ENCODE results near the gene KIF26B.

The KIF26B gene

DNA sequence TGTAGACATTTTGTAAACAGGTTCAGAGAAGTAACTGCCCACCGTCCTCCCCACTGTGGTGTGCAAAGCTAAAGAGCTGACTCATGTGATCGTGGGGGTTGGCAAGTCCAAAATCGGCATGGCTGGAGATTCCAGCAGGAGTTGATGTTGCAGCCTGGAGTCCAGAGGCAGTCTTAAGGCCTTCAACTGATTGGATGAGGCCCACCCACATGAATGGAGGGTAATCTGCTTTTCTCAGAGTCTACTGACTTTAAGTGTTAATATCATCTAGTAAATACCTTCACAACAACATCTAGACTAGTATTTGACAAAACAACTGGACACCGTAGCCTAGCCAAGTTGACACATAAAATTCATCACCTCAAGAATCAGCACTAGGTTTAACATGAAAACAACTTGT lies 281.6 kb downstream of the KIF26B start:
- no peak for TF ChIP-seq YY1 (IDR thresholded peaks at IDR 0.05; ENCODE audit: insufficient read depth, insufficient read length)
- Histone ChIP-seq H3K9ac (ENCODE audit: insufficient read length, low read depth) (no peak overlapping the region), H3K4me3 (ENCODE audit: insufficient read length, low read depth) (no peak overlapping the region), H3K36me3 (ENCODE audit: insufficient read depth, insufficient read length, low read length) (no peaks in the 10 kb centered on the region), H3K27me3 (ENCODE audit: insufficient read depth, insufficient read length) (no peaks in the 10 kb centered on the region), H3K4me1 (ENCODE audit: insufficient read depth, insufficient read length) (no peaks in the 10 kb centered on the region), H3K9me3 (ENCODE audit: insufficient read depth, low read length) (no peaks in the 10 kb centered on the region)
- DNase-seq (ENCODE audit: low read depth, low spot score), result no peak

DNA sequence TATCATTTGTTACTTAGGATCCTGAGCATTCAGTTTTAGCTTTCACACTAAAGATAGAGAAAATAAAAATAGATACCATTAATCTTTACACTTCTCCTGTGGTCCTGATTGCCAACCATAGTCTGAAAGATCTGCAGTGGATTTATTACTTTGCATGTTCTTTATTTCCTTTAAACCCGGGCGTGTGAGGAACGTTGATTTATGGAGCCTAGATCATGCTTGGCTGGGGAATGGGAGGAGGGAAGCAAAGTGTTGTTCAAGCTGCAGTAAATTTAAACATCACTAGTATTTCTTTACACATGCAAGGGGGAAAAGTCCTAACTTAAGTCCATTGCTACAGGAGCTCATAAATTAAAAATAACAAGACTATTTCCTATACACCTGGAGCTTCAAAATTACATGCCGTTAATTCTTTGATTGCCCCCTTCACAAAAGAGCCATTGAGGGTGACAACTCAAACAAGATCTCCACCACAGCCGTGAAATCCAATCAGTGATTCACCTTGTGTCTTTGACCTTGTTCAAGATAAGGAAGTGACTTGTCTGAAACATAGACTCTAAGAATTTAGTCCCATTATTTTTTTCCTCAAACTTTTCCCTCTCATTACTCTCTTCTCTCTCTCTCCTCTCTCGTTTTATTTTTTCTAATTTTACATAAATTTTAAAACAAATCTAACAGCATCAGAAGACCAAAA lies 282.7 kb downstream of the KIF26B start:
- no peaks in the 10 kb centered on the region for H3K4me1 ChIP-seq (ENCODE audit: insufficient read depth, insufficient read length)
- TF ChIP-seq SUZ12 (IDR thresholded peaks at IDR 0.05; ENCODE audit: extremely low read depth, insufficient read depth, insufficient read length) (no peak), ZNF274 (IDR thresholded peaks at IDR 0.05; ENCODE audit: low read depth, low read length) (no peak), YY1 (IDR thresholded peaks at IDR 0.05; ENCODE audit: insufficient read depth, insufficient read length) (no peak)
- no peak overlapping the region for H3K4me3 ChIP-seq (ENCODE audit: insufficient read length, low read depth)
- DNase-seq (ENCODE audit: low read depth, low spot score), result no peak
- H3K27me3 ChIP-seq (ENCODE audit: insufficient read depth, insufficient read length), result no peaks in the 10 kb centered on the region
- H3K9ac ChIP-seq (ENCODE audit: insufficient read length, low read depth), result no peak overlapping the region
- H3K36me3 ChIP-seq (ENCODE audit: insufficient read depth, insufficient read length, low read length), result no peaks in the 10 kb centered on the region
- no peaks in the 10 kb centered on the region for H3K9me3 ChIP-seq (ENCODE audit: insufficient read depth, low read length)

DNA sequence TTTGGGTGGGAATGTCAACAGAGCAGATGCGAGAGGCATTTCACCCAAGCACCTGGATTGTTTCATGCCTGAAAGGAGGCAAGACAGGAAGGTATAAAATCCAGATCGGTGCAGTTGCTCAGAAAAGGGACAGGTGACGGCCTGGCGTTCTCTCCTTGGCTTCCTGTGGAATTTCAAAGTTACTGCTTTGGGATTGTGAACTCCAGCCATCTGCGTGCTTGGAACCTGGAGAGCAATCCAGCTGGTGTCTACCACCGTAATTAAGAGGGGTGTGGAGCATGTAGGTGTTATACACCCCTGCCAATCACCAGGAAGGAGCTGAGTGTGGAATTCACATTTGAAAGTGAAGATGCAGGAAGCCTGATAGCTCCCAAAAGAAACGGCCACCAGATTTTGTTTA lies 286.1 kb downstream of the KIF26B start:
- Histone ChIP-seq H3K4me1 (ENCODE audit: insufficient read depth, insufficient read length) (no peaks in the 10 kb centered on the region), H3K9ac (ENCODE audit: insufficient read length, low read depth) (no peak overlapping the region), H3K4me3 (ENCODE audit: insufficient read length, low read depth) (no peak overlapping the region), H3K36me3 (ENCODE audit: insufficient read depth, insufficient read length, low read length) (no peaks in the 10 kb centered on the region), H3K9me3 (ENCODE audit: insufficient read depth, low read length) (no peaks in the 10 kb centered on the region), H3K27me3 (ENCODE audit: insufficient read depth, insufficient read length) (no peaks in the 10 kb centered on the region)
- TF ChIP-seq SUZ12 (IDR thresholded peaks at IDR 0.05; ENCODE audit: extremely low read depth, insufficient read depth, insufficient read length) (no peak), YY1 (IDR thresholded peaks at IDR 0.05; ENCODE audit: insufficient read depth, insufficient read length) (no peak), ZNF274 (IDR thresholded peaks at IDR 0.05; ENCODE audit: low read depth, low read length) (no peak)
- DNase-seq (ENCODE audit: low read depth, low spot score), result no peak

DNA sequence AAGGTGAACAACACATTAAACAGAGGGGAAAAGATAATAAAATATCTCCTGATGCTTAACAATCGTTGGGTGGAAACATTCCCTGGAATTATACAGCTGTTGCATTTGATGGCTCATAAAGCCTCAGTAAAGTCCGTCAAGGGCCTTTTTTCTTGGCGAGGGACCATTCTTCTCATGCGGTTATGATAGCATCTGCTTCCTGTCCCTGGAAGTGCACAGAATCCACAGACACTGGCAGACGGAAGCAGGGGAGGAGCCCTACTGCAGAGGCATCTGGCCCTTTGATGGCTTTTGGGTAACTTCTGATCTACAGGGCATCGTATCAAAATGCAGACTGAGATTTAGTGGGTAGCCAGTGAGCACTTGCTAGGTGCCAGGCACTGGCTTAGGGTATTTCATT lies 286.9 kb downstream of the KIF26B start:
- Histone ChIP-seq H3K9me3 (ENCODE audit: insufficient read depth, low read length) (no peaks in the 10 kb centered on the region), H3K36me3 (ENCODE audit: insufficient read depth, insufficient read length, low read length) (no peaks in the 10 kb centered on the region), H3K27me3 (ENCODE audit: insufficient read depth, insufficient read length) (no peaks in the 10 kb centered on the region), H3K4me3 (ENCODE audit: insufficient read length, low read depth) (no peak overlapping the region), H3K4me1 (ENCODE audit: insufficient read depth, insufficient read length) (no peaks in the 10 kb centered on the region), H3K9ac (ENCODE audit: insufficient read length, low read depth) (no peak overlapping the region)
- DNase-seq (ENCODE audit: low read depth, low spot score), result no peak
- no peak for TF ChIP-seq ZNF274 (IDR thresholded peaks at IDR 0.05; ENCODE audit: low read depth, low read length)
- TF ChIP-seq YY1 (IDR thresholded peaks at IDR 0.05; ENCODE audit: insufficient read depth, insufficient read length), result no peak
- no peak for TF ChIP-seq SUZ12 (IDR thresholded peaks at IDR 0.05; ENCODE audit: extremely low read depth, insufficient read depth, insufficient read length)

DNA sequence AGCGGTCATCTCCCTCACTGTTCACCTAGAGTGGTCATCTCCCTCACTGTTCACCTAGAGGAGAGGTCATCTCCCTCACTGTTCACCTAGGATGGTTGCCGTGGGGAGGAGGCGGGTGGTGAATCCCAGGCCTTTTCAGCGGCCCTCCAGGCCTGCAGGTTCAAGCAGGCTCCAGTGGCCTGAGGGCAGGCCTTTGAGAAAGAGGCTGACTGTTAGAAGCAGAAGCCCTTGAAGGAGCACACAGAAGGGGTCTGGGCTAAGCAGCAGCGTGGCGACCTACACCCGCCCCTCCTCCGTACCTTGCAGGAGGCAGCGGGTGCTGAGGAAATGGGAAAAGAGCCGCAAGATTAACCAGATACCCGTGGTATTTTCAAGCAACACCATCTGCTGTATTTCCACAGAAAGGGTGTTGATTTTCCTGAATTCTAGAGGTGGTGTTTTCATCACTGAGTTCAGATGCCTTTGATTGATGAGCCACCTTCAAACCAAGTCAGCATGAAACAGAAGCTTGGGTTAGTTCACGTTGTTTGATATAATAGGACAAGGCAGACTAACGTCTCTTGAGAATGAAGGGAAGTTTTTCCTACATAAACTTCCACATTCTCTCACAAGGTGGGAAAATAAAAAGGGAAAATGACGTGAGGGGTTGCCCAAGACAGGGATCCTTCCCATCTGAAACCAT lies 289.5 kb downstream of the KIF26B start:
- H3K9me3 ChIP-seq (ENCODE audit: insufficient read depth, low read length), result no peaks in the 10 kb centered on the region

DNA sequence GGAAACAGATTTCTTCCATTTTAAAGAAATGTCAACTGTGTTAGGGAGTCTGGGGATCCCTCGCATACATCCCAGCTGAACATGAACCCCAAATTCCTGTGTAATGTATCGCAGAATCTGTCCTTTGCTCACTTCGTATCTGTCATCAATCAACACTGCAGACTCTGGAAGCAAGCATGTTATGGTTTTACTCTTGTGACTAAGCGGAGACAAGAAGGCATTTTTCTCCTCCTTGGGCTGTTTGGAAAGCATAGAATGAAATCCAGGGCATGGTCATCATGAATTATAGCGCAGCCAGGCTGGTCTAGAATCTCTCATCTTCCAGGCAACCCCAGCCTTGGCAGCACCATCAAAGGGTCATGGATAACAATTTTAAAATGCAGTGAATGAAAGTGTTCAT lies 290.2 kb downstream of the KIF26B start:
- TF ChIP-seq YY1 (IDR thresholded peaks at IDR 0.05; ENCODE audit: insufficient read depth, insufficient read length) (no peak), SUZ12 (IDR thresholded peaks at IDR 0.05; ENCODE audit: extremely low read depth, insufficient read depth, insufficient read length) (no peak), ZNF274 (IDR thresholded peaks at IDR 0.05; ENCODE audit: low read depth, low read length) (no peak)
- Histone ChIP-seq H3K4me1 (ENCODE audit: insufficient read depth, insufficient read length) (peaks cover 2% of the 10 kb centered on the region), H3K9me3 (ENCODE audit: insufficient read depth, low read length) (no peaks in the 10 kb centered on the region), H3K27me3 (ENCODE audit: insufficient read depth, insufficient read length) (no peaks in the 10 kb centered on the region), H3K4me3 (ENCODE audit: insufficient read length, low read depth) (no peak overlapping the region), H3K9ac (ENCODE audit: insufficient read length, low read depth) (no peak overlapping the region), H3K36me3 (ENCODE audit: insufficient read depth, insufficient read length, low read length) (no peaks in the 10 kb centered on the region)
- no peak for DNase-seq (ENCODE audit: low read depth, low spot score)

More for the DNA sequence above, 289.5 kb downstream of the KIF26B start:
- no peaks in the 10 kb centered on the region for H3K4me1 ChIP-seq (ENCODE audit: insufficient read depth, insufficient read length)
- H3K27me3 ChIP-seq (ENCODE audit: insufficient read depth, insufficient read length), result no peaks in the 10 kb centered on the region
- H3K9ac ChIP-seq (ENCODE audit: insufficient read length, low read depth), result no peak overlapping the region
- no peak for TF ChIP-seq YY1 (IDR thresholded peaks at IDR 0.05; ENCODE audit: insufficient read depth, insufficient read length)
- no peak for TF ChIP-seq ZNF274 (IDR thresholded peaks at IDR 0.05; ENCODE audit: low read depth, low read length)
- no peak for TF ChIP-seq SUZ12 (IDR thresholded peaks at IDR 0.05; ENCODE audit: extremely low read depth, insufficient read depth, insufficient read length)
- H3K4me3 ChIP-seq (ENCODE audit: insufficient read length, low read depth), result no peak overlapping the region
- no peaks in the 10 kb centered on the region for H3K36me3 ChIP-seq (ENCODE audit: insufficient read depth, insufficient read length, low read length)
- no peak for DNase-seq (ENCODE audit: low read depth, low spot score)

DNA sequence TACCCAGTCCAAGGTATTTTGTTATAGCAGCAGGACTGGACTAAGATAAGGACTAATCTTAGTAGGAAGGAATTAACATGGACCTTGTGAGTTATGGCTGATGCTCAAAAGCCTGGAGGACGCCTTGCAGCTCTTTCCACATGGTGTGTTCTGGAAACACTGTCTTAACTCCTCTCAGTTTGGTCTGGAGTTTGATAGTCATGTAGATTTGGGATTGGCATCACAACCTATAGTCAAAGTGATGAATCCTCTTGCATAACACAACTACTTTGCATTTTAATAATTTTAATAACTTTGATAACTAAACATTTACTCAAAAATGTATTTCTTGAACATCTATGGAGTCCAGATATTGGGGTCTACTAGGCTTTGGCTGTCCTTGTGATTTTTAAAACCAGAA lies 293.7 kb downstream of the KIF26B start:
- H3K9me3 ChIP-seq (ENCODE audit: insufficient read depth, low read length), result peaks cover 9% of the 10 kb centered on the region
- H3K4me3 ChIP-seq (ENCODE audit: insufficient read length, low read depth), result no peak overlapping the region
- H3K27me3 ChIP-seq (ENCODE audit: insufficient read depth, insufficient read length), result no peaks in the 10 kb centered on the region
- no peaks in the 10 kb centered on the region for H3K36me3 ChIP-seq (ENCODE audit: insufficient read depth, insufficient read length, low read length)
- no peak for DNase-seq (ENCODE audit: low read depth, low spot score)
- TF ChIP-seq ZNF274 (IDR thresholded peaks at IDR 0.05; ENCODE audit: low read depth, low read length) (no peak), YY1 (IDR thresholded peaks at IDR 0.05; ENCODE audit: insufficient read depth, insufficient read length) (no peak), SUZ12 (IDR thresholded peaks at IDR 0.05; ENCODE audit: extremely low read depth, insufficient read depth, insufficient read length) (no peak)
- H3K4me1 ChIP-seq (ENCODE audit: insufficient read depth, insufficient read length), result peaks cover 3% of the 10 kb centered on the region
- H3K9ac ChIP-seq (ENCODE audit: insufficient read length, low read depth), result no peak overlapping the region

All from NT2/D1 (cell line).